Stimulated activated CD4-positive, alpha-beta T cell treated with anti-CD3 and anti-CD28 coated beads, Interleukin-1b, Interleukin-23, amount 100 ng/mL, for 48 hours (primary cell): ENCODE measurements around the gene PKN1.
A peak's percentile ranks its signal among the peaks of the same experiment; 100 is the strongest.
"Not testable (repeated sequence)": the region's sequence is repeated elsewhere in the genome, so short reads cannot be mapped to it uniquely, and the experiment has no call there.

Experiments used
- DNase-seq: peaks from one replicate; pipeline ENCODE4 v3.0.0-alpha.2; 2020

The PKN1 gene

DNA sequence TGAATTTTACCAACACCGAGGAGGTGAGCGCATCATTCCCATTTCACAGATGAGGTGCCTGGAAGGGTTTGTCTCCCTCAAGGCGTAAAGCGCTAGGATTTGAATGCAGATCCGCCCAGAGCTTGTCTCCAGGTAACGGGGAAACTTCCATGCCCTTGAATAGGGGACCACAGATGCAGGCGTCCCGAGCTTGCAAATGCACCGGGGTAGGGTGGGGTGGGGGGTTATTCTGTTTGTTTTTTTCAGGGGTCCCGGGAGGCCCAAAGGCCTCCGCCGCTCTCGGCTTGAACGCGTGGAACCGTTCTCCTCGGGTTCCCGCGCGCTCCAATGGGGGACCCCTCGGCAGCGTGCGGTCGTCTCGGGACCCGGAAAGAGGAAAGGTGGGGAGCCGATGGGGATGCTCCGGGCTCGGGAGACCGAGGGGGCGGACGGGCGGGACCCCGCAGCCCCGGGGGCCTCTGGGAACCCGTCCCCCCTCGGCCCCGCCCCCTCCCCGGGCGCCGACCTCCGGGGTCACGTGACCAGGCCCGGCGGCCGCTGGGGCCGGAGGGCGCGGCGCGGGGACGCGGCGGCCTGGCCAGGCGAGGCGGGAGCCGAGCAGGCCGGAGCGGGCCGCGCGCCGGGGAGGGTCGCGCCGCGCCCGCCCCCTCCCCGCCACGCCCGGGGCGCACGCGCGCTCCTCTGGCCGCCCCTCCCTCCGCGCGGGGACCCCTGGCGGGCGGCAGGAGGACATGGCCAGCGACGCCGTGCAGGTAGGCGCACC, at the start of gene PKN1:
PKN1 (plus strand) TSS at position 516 of the 763 bp plus-strand sequence; CDS start at position 732, 216 bp downstream.
- DNase-seq: peak; percentile 48

DNA sequence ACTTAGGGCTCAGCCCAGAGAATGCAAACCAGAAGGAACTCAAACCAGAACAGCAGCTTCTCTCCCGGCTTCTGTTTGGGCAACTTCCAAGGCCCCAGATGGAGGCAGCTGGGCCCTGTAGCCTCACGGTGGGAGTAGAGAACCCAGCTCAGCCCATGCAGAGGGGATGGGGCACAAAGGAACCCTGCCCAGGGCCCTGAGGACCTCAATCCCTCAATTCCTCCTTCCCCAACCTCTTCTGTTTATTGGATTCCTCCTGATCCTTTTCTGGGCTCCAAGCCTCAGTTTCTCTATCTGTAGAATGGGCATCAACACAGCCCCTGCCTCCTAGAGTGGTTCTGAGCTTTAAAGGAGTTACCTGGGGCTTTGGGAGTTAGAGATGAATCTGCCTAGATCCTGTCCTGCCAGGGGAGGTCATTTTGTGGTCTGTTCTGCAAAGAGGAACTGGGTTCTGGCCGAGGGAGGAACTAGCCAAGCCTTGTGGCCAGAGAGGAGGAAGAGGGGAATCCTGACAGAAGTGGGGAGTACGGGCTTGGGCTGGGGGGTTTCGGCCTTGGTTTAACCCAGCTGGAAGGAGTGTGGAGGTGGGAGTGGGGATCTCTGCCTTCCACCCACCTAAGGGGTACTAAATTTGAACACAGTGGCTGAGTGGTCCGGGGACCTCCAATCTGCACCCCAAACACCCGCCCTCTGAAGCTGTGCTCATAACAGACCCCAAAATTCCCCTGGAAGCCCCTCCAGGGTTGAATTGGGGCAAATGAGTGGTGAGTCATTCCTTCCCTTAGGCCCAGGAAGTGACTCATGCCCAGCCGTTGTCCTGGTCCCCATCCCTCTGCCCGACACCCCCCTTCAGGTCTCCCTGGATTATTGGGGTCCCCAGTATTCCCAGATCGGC, 49.2 kb upstream of the PKN1 start:
- peak; percentile 50 for DNase-seq

DNA sequence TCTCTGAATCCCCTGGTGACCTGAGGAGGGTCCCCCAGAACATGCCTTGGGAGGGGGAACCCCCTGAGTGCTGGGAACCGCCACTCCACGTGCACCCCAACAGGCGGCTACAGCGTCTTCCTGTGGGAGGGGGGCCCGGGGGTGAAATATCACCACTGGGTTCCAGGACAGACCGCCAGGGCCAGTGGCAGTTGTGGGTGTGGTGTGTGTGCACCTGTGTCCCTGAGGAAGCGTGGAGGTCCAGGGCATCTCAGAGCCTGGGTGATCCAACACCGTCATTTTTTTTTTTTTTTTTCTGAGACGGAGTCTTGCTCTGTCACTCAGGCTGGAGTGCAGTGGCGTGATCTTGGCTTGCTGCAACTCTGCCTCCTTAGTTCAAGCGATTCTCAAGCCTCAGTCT, 47.6 kb upstream of the PKN1 start:
- no peak for DNase-seq

DNA sequence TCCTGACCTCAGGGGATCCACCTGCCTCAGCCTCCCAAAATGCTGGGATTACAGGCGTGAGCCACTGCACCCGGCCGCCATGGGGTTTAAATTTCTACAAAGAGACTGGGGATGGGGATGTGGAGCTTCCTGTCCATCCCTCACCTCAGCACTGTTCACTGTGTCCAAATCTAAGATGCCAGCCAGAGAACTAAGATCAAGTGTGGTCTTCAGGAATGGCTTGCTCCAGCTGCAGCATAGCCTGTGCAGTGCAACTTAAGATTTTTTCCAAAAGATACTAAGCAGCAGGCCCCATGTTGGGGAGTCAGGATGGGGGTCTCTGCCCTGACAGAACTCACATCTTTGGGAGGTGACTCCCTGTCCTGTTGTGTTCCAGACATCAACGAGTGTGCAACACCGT, 42.6 kb upstream of the PKN1 start:
- DNase-seq: no peak

DNA sequence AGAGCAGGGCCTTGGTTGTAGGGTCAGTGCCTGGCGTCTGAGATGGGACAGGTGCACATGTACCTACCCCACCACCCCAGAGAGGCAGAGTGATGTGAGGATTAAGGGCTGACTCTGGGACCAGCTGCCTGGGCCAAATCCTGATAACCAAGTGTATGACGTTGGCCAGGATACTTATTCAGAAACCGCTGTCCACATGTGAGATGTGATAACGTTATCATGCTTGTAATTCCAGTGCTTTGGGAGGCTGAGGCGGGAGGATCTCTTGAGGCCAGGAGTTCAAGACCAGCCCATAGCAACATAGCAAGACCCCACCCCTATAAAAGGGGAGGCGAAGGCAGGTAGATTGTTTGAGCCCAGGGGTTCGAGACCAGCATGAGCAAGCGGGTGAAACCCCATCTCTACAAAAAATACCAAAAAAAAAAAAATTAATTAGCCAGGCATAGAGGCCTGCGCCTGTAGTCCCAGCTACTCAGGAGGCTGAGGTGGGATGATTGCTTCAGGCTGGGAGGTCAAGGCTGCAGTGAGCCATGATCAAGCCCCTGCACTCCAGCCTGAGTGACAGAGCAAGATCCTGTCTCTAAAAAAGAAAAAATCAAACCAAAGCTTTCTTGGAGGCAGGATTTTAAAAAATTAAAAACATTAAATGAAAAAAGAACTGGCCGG, 41.8 kb upstream of the PKN1 start:
- DNase-seq: no peak

DNA sequence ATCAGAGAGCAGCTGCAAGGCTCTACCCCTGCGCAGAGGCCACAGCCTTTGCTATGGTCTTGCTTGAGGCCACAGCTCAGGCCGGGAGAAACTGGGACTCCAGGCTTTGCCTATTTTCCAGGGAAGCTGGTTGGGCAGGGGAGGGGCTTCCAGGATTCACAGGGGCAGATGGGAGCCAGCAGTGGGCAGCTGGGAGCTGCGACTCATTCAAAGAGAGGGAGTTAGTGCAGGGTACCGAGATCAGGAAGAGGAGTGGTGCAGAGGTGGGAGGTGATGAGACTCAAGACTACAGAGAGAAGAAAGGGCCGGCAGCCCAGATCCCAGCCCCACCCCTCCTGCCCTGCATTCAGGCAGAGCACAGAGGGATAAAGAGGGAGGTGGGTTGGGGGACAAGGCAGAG, 39.8 kb upstream of the PKN1 start:
- no peak for DNase-seq

DNA sequence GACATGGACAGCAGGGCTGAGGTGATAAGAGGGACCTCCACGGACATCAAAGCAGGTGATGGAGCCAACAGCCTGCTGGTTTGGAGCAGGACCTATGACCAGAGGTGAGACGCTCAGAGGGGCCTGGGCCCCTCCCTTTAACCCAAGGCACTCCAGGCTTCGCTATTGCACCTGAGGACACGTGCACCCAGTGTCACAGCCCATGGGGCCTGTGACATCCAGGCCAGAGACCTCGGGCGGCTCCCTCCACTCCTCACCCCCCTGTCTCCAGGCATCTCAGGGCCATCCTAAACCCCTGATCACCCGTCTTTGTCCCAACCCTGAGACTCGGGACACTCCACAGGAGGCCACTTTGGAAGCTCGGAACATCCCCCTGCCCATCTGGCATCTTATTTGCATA, 38.9 kb upstream of the PKN1 start:
- no peak for DNase-seq

DNA sequence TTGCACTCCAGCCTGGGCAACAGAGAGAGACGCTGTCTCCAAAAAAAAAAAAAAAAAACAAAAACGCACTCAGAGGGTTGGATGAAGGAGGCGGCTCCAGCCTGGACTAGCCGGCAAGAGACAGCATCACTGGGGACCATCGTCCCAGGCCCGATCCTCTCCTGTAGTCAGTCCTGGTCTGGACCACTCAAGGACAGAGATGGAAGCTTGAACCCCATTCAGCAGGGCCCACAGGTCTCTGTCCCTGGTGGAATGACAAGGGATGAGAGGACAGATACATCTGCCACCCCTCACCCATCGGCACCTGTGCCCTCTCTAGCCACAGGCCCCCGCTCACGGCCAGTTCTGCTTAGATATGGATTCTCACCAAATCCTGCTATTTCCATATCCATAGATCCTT, 37.8 kb upstream of the PKN1 start:
- DNase-seq: no peak

DNA sequence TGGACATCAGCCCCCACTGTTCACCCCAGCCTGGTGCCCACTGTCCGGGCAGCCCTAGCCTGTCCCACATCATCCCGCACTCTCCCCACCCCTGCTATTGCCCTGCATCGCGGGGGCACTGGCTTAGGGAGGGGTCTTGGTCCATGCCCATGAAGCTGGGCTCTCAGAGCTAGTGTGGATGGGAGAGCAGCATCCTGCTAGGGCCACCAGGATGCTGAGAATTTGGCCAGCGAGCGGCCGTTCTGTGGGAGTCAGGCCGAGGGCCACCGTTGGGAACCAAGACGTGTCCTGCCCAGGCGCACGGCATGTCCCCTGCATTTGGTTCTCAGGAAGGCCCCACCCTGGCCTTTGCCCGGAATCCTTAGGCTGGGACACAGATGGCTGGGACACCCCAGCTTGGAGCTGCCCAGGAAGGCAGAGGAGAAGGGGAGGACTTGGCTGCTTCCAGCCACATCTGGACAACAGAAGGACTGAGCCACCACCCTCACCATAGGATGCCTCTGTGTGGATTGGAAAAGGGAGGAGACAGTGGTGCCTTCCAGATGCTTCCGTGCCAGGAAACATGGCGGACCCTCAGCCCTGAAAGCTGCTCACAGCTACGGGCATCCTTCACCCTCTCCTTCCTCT, 37.3 kb upstream of the PKN1 start:
- no peak for DNase-seq

DNA sequence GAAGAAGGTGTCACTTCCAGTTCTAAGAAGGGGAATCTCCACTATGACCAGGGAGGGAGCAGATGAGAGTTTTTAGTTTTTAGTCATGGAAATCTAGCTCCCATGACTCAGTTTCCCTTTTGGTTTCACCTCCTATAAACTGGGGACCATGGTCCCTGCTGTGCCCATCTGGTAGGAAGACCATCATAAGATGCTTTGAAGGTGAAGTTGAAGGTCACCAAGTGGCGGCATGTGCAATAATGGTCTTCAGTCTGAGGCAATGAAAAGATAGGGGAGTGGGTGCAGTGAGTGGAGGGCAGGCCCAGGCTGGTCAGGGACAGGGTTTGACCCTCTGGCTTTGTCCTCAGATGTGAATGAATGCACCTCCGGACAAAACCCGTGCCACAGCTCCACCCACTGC, 36.4 kb upstream of the PKN1 start:
- not testable (repeated sequence) for DNase-seq

DNA sequence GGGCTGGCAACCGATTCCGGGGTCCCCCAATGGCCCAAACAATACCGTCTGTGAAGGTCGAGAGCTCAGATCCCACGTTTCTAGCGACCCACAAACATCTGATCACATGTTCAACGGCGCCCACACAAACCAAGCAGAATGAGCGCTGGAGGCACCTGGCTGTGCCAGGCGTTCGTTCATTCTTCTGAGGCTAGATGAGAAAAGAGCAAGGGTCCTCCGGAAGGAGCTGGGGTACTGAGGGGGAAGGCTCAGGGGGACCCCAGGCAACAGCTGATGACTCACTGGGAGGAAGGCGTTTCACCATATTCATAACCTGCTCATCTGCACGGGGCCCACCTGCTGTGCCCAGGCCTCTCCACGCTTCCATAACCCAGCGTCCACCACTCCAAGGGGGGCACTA, 35.9 kb upstream of the PKN1 start:
- DNase-seq: not testable (repeated sequence)

DNA sequence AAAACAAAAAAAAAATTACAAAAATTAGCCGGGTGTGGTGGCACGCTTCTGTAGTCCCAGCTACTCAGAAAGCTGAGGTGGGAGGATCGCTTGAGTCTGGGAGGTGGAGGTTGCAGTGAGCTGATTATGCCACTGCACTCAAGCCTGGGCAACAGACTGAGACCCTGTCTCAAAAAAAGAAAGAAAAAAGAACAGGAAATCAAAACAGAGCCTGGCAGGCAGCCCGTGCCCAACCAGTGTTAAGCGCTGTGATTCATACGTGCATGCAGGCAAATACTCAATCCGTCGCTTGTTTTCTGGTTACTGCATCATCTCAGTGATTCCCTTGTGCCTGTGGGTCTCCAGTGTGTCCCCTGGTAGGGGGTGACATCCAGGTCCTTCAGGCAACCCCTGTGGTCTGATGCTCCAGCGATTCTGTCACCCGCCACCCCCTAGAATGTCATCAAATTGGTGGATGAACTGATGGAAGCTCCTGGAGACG, 32.1 kb upstream of the PKN1 start:
- DNase-seq: no peak

DNA sequence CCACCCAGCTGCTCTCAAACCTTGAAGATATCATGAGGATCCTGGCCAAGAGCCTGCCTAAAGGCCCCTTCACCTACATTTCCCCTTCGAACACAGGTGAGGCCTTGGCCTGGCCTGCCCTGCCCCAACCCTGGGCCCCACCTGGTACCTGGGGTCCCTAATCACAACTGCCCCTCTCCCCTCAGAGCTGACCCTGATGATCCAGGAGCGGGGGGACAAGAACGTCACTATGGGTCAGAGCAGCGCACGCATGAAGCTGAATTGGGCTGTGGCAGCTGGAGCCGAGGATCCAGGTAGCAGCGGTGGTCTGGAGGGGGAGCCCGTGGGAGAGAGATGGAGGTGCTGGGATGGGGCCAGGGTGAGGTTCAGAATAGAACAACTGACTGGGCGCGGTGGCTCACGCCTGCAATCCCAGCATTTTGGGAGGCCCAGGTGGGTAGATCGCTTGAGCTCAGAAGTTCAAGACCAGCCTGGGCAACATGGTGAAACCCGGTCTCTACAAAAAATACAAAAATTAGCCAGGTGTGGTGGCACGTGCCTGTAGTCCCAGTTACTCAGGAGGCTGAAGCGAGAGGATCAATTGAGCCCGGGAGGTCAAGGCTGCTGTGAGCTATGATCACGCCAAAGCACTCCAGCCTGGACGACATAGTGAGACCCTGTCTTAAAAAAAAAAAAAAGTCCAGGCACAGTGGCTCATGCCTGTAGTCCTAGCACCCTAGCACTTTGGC, 31.5 kb upstream of the PKN1 start:
- no peak for DNase-seq

DNA sequence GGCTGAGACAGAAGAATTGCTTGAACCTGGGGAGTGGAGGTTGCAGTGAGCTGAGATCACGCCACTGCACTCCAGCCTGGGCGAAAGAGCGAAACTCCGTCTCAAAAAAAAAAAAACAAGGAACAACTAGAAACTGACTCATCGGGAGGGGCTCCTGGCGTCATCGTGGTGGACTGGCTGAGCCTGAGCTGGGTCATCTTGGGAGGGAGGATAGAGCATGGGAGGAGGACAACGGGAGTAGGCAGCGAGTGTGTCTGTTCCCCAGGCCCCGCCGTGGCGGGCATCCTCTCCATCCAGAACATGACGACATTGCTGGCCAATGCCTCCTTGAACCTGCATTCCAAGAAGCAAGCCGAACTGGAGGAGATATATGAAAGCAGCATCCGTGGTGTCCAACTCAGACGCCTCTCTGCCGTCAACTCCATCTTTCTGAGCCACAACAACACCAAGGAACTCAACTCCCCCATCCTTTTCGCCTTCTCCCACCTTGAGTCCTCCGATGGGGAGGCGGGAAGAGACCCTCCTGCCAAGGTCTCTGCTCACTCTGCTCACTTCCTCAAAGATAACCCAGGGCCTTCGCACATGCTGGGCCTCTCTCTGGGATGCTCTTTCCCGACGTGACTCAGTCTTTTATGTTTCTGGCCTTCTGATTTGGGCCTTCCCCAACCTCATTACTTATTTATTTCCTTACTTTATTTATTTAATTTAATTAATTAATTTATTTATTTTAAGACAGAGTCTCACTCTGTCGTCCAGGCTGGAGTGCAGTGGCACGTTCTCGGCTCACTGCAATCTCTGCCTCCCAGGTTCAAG, 30.6 kb upstream of the PKN1 start:
- DNase-seq: no peak

DNA sequence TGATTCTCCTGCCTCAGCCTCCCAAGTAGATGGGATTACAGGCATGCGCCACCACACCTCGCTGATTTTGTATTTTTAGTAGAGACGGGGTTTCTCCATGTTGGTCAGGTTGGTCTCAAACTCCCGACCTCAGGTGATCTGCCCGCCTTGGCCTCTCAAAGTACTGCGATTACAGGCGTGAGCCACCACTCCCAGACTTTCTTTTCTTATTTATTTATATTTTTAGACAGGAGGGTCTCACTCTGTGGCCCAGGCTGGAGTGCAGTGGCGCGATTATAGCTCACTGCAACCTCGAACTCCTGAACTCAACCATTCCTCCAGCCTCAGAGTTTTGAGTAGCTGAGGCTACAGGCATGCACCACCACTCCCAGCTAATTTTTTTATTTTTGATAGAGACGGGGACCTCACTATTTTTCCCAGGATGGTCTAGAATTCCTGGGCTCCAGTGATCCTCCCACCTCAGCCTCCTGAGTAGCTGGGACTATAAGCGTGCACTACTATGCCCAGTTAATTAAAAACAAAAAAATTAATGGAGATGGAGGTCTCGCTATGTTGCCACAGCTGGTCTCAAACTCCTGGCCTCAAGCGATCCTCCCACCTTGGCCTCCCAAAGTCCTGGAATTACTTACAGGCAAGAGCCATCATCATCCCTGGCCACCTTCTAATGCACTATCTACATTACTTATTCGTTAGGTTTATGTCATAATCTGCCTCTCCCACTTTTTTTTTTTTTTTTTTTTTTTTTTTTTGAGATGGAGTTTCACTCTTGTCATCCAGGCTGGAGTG, 29.8 kb upstream of the PKN1 start:
- not testable (repeated sequence) for DNase-seq

DNA sequence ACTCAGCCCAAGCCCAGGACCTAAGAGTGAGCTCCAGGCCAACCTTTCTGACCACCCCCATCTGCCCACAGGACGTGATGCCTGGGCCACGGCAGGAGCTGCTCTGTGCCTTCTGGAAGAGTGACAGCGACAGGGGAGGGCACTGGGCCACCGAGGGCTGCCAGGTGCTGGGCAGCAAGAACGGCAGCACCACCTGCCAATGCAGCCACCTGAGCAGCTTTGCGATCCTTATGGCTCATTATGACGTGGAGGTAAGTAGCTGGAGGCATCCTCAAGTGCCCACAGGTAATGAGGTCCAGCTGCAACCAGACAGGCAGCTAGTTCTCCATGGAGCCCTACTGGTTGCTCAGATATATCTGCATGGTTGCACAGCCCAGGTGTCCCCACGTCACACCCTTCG, 28.8 kb upstream of the PKN1 start:
- no peak for DNase-seq

DNA sequence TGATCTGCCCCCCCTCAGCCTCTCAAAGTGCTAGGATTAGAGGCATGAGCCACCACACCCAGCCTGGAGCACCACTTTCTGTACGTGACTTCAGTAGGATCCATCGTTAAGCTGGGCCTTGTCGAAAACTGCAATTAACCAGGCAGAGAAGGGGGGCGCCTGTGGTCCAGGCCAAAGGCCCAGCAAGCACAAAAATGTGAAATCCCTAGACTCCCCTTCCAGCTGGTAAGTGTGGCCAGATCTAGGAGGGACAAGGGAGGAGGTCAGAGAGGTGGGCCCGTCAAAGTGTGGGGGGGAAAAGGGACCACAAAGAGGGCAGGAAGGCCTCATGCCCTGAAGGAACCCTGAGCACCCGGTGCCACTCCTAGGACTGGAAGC, 27.7 kb upstream of the PKN1 start:
- no peak for DNase-seq

DNA sequence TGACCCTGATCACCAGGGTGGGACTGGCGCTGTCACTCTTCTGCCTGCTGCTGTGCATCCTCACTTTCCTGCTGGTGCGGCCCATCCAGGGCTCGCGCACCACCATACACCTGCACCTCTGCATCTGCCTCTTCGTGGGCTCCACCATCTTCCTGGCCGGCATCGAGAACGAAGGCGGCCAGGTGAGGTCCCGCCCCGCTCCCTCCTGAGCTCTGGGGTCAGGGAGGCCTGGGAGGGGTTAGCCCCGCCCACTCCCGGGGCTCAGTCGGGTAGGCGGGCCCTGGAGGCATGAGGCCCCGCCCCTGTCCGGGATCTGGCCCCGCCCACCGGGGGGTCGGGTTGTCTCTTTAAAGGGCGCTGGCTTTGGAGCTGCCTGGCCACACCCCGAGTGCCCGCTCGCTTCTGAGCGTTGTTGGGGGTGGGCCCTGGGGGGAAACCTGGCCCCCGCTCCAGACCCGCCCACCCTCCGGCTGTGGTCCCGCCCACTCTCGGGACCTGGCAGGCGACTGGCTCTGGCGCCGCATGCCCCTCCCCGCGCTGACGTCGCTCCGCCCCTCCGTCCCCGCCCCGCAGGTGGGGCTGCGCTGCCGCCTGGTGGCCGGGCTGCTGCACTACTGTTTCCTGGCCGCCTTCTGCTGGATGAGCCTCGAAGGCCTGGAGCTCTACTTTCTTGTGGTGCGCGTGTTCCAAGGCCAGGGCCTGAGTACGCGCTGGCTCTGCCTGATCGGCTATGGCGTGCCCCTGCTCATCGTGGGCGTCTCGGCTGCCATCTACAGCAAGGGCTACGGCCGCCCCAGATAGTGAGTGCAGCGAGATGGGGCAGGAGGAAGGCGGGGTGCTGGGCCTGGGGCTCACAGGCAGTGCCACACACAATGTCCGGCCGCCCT, 27.1 kb upstream of the PKN1 start:
- DNase-seq: peak; percentile 93

DNA sequence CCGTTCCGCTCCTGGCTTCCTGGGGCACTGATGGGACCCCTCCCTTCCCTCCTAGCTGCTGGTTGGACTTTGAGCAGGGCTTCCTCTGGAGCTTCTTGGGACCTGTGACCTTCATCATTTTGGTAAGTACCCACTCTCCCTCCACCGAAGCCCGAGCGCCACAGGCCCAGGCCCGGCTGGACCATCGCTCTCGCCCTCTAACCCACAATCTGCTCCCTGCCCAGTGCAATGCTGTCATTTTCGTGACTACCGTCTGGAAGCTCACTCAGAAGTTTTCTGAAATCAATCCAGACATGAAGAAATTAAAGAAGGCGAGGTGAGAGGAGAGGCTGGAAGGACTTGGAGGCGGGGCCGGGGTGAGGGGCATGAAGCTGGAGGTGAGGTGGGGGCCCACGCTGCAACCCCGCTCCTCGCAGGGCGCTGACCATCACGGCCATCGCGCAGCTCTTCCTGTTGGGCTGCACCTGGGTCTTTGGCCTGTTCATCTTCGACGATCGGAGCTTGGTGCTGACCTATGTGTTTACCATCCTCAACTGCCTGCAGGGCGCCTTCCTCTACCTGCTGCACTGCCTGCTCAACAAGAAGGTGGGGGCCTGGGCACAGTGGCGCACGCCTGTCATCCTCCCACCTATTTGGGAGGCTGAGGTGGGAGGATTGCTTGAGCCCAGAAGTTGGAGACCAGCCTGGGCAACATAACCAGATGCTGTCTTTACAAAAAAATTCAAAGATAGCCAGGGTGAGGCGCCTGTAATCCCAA, 26.3 kb upstream of the PKN1 start:
- DNase-seq: no peak
